GM19238 (cell line): ENCODE results near the gene VAT1.

Experiments
- DNase-seq: peaks from one replicate; pipeline ENCODE4 v3.0.0; 2011; ENCODE audit warnings: low spot score; ENCODE audit not compliant: insufficient read length

The VAT1 gene

DNA sequence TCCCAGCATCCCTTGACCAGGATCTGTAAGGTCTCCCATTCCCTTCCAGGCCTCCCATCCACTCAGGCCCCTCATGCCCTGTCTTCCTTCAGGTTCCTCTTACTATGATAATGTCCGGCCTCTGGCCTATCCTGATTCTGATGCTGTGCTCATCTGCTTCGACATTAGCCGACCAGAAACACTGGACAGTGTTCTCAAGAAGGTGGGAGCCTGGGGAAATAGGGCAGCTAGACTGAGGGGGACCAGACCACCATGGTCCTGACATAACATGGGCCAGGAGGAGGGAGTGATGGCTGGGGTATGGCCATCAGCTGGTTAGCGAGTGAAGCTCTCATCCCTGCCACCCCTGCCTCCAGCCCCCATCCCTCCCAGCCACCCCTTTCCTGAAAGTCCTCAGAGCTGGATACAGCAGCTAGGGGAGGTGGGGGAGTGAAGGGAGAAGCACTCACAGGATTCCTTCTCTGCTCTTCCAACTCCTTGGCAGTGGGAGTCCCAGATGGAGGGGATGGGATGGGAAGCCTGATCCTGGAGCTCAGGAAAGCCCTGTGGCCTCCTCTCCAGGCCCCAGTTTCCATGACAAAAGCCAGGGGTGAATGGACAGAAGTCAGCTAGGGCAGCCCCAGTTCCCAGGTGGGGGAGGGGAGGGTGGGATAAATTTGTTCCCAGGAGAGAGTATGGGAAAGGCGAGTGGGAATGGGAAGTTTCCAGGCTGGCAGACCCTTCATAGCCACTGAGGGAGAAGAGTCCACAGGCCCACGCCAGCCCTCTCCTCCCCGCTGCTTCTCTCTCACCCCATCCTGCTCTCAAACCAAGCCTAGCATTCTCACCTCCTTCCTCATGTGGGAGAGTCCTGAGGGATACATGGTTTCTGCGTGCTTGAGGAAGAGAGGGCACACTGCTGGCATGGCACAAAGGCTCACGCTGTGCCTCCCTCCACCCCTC is 5.2 kb upstream of the VAT1 start:
- no peak for DNase-seq

DNA sequence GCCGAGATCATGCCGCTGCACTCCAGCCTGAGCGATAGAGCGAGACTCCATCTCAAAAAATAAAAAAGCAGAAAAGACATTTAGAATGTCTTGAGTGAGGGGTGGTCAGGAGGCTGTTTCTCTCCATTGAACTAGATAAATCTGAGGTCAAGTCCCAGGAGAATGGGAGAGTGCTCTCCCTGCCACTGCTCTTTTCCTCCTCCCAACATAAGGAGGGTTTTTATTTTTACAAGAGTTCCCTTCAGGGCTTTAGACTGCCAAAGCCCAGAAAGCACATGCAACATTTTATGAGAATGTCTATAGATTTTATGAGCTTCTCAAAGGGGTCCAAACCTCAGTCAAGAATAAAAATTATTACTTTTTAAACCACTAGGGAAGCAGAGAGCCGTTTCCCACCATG is 4.4 kb upstream of the VAT1 start:
- no peak for DNase-seq

DNA sequence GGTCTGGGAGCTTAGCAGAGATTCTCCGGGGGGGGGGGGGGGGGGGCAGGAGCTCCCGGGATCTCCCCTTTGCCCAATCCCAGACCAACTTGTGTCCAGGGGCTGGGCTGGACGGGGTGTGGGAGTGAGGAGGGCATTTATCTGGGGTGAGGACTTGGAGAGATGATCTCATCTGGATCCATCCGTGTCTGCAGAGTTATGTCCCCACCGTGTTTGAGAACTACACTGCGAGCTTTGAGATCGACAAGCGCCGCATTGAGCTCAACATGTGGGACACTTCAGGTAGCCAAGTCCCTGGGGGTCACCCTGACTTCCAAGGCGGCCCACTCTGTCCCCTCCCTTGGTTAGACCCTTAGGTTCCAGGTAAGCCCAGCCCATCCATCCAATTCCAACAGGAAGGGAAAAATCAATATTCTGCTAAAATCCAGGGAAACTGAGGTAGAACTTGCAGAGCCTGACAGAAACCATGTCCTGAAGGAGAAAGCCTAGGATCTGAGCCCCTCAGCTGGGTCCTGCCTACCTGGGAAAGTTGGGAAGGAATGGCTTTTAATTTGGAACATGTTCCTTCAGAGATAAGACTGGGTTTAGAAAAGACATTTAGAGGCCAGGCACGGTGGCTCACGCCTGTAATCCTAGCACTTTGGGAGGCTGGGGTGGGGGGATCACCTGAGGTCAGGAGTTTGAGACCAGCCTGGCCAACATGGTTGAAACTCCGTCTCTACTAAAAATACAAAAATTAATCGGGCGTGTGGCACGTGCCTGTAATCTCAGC is 3.8 kb upstream of the VAT1 start:
- no peak for DNase-seq

DNA sequence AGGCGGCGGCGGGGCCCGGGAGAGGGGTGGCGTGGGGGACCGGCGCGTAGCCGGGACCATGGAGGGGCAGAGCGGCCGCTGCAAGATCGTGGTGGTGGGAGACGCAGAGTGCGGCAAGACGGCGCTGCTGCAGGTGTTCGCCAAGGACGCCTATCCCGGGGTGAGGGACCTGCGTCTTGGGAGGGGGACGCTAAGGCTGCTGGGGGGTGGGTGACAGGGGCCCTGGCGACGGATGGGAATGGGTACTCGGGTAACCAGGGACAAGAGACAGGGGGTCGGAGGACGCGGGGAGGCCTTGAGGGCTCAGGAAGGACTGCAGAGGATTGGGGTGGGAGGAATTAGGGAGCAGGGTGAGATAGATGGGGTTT is 3.1 kb upstream of the VAT1 start:
- no peak for DNase-seq

DNA sequence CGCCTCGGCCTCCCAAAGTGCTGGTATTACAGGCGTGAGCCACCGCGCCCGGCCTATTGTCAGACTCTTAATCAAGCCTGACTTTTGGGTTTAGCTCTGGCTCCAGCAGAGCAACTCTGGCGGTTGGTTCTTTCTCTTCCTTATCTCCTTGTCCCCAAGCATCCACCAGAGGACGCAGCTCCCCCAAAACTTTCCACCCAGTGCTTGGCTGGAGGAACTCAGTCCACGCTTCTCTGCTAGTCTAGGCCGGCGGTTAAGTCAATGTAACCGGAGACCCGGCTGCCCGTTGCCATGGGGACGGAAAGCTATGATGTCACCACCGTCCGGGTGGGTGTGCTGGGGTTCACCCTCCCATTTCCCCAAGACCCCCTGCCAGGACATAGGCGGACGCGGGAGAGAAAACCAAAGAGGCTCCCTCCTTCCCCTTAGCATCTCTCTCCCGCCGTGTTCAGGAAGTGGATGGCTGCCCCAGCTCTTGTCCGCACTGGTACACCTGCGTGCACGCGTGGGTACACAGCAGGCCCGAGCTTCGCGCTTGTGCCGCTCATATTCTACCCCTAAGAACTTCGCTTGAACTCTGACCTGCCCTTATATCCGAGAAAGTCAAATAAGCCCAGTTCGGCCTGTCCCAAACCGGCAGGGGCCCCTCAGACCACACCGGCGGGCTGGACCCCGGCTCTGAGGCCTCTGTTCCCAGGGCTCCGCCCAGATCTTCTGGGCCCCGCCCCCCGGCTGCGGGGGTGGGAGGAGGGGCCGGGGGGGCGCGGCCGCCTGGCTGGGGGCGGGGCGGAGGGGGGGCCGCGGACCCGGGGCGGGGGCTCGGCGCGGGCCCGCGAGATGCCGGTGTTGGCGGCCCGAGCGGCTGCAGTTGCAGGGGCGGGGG is 2.5 kb upstream of the VAT1 start, which contains the start of gene RND2:
Gene RND2 (plus strand): TSS at position 825 of the 883 bp plus-strand sequence. CDS start 117 bp downstream, outside the sequence.
- DNase-seq: peak; percentile 92

DNA sequence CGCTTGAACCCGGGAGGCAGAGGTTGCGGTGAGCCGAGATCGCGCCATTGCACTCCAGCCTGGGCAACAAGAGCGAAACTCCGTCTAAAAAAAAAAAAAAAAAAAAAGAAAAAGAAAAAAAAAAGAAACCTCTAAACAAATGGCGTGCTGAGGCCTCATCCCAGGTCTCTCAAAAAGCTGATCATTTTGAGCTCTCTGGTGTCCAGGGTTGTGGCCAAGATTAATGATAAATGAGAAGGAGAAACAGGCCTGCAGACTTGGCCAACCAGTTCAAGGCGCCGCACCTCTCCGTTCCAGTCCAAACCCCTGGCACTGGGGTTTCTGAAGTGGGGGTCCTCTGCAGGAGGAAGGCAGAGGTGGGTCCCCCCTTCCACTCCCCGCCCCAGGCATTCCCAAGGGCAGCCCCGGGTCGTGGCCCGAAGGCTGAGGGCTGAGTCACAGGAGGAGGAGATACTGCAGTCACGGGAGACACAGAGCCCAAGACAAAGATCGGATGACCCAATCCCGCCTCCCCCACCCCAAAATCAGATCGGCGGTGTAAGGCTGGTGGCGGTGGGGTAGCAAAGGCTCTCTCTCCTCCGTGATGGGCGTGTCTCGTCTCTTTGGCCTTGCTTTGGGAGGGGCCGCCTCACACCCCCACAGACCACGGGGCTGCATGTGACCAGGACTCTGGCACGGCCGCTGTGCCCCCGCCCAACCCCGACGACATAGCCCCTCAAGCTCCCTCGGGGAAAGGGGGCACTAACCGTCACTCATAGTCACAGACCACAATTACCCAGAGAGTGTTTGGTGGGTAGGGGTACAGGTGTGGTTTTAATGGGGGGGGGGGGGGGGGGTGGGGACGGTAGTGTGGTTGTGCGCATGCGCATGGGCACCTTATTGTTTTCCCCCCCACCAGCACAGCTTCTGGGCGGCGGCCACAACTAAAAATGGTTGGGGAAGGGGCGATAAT is 1.1 kb downstream of the VAT1 start:
- no peak for DNase-seq

DNA sequence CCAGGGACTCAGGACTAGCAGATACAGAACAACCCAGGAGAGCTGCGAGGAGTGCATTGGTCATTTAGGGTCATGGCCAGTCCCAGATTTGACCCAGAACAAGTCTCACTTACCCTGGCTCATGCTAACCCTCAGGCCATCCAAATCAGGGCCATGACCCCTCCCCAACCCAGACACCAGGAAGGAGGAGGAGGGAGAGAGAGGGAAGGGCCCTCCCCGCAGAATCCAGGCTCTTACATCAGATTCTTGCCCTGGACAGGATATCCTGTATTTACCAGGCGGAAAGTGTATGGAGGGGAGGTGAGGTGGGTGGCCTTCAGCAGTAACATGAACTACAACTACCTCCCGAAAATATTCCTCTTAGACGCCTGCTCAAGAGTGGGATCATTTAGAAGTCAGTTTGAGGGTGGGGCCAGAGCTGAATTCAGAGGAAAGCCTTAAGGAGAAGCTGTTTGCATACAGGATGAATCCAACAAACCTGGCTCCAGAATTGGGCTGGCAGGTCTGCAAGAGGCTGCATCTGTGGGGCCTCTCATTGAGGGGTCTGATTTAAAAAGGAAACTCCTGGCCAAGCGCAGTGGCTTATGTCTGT is 2.1 kb downstream of the VAT1 start:
- no peak for DNase-seq

DNA sequence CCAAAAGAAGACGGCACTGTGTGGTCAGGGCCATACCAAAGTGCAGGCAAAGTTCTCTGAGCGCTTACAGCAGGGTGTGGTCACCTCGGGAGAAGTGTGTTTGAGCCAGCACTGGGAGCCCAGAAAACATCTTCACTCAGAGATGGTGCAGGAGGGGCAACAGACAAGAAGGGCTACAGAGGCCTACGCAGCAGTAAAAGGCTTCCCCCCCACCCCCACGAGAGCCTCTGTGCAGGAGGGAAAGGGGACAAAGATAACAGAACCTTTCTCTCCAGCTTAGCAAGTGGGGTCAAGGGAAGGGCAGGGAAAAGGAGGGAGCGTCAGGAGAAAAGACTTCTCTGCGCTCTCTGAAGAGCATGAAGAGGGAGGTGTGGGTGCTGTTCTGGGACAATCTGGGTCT is 2.8 kb downstream of the VAT1 start:
- no peak for DNase-seq

DNA sequence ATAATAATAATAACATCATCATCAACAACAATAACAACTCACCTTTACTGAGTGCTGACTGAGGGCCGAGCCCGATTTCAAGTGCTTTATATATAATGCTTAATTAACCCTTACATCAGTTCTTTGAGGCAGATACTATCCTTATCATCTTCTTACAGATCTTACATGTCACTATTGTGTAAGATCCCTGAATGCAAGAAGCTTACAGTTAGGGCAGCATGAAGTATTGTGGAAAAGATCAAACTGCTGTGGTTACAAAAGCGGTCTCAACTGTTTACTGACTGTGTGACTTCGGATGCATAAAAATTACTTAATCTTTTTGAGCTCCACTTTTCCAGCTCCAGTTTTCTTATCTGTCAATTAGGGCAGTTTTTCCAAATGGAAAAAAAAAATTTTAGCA is 3.3 kb downstream of the VAT1 start:
- no peak for DNase-seq

DNA sequence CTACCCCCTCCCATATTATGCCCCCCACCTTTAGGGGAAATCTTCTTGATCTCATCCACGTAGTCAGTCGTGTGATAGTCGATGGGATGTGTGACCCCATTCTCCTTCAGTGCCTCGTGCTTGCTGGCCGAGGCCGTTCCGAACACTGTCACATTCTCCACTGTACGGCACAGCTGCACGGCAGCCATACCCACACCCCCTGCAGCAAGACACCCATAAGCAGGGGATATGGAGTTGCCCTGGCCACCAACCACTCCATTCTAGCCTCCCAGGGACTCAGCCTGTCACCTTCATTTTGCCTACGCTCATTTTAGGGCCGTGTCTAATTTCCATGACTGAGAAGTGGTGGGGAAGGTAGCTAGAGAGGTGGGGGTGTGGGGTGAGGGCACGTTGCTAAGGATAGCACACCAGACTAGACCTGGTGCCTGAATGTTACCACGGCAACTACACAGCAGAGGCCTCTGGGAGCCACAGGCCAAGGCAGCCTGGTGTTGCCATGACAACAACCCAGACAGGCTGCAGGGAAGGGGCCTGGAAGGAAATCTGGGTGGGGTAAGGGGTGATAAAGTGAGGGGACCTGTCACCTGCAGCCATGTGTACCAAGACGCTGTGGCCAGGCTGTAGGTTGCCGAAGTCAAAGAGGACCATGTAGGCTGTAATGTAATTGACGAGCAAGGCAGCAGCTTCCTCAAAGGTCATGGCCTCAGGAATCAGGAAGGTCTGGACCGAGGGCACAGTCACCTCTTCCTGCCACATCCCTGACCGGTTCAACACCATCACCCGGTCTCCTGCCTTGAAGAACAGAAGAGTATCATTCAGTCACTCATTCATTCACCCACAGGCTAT is 4.0 kb downstream of the VAT1 start:
- DNase-seq: no peak

DNA sequence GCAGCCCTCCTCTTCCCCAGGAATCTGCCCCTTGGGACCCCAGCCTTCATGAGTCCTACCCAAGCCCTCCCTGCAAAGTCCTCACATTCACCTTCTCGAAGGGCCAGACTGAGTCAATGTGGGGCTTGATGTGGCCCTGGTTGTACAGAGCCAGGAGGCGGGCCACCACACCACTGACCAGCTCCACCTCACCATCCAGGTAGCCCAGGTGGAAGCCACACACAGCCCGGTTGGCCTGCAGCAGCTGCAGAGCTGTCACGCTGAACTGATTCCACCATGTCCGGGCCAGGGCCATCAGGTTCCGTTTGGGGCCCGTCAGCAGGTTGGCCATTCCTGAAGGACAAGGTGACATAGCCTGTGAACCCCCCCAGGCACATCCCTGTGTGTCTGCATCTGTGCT is 6.0 kb downstream of the VAT1 start:
- no peak for DNase-seq

DNA sequence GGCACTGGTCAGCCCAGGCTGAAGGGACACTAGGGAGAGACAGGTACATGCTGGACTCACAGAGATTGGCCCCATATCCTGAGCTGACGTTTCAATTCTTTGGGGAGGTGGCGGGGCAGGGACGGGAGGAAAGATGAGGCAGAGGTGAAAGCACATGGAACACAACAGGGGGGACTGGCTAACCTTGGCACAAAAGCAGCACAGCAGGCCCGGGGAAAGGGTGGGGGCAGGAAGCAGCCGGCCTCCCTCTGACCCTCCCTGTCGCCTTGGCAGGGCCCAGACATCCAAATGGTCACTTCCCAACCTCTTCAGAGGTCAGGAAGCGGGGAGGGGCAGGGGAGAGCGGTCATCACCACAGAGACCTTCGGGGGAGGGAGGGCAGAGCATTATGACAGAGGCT is 6.6 kb downstream of the VAT1 start:
- DNase-seq: no peak

DNA sequence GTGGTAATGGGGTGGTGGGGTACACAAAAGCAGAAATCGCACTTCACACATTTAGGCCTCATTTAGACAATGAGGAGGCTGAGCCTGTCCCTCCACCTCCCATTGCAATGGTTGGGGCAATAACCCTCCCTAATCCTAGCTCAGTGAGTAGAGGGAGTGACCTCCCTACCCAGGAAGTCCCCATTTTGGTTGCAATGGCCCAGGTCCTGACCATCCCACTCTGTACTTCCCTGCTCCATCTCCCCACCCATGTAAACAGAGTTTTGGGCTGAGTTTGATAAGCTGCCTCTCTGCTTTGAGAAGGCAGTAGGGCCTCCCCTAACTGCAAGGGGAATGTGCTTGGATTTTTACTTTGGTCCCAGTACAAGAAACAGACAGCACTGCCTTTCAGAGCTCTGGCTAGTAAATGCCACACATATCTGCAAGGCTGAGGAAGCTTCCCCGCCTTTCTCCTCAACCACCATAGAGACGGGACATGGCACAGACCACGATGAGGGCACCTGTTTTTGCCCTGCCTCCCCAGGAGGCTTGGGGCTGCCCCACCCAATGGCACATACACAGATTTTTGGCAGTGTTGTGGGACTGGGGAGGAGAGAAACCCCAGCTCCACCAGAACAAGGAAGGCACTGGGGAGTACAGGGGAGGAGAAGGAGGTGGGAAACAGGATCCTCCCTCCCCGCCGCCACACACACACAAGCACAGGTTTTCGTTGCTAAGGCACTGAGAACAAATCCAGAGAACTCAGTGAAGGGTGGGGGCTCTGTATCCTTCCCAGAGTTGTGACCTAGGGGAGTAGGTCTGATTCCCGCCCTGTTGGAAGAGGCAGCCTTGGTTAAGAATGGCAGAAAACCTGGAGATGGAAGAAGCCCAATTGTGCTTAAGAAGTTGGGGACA is 7.3 kb downstream of the VAT1 start:
- DNase-seq: no peak

DNA sequence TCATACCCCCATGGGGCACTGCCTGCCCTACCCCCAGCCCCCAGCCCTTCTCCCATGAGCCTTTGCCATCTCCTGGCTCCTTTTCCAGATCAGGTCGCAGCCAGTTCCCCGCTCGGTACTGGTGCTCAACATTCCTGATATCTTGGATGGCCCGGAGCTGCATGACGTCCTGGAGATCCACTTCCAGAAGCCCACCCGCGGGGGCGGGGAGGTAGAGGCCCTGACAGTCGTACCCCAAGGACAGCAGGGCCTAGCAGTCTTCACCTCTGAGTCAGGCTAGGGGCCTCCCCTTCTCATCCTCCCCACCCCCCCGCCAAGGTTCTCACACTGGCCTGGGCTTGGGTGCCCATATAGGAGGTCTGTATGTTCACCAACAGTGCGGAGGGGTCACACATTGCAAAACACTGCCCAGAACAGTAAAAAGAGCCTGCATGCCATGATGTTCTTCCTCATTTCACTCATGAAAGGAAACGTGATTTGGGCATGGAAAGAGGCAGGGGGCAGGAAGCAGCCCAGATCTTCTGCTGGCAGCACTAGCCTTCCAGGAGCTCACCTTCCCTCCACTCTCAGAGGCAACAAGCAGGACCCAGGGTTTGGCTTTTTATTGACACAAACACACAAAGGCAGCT is 8.1 kb downstream of the VAT1 start:
- no peak for DNase-seq

DNA sequence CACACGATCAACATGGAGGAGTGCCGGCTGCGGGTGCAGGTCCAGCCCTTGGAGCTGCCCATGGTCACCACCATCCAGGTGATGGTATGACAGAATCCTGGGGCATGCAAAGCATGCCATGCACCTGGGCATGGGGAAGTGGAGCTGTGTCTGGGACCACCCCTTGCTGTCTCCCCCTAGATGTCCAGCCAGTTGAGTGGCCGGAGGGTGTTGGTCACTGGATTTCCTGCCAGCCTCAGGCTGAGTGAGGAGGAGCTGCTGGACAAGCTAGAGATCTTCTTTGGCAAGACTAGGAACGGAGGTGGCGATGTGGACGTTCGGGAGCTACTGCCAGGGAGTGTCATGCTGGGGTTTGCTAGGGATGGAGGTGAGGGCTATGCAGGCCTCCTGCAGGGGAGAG is 8.9 kb downstream of the VAT1 start:
- DNase-seq: no peak

DNA sequence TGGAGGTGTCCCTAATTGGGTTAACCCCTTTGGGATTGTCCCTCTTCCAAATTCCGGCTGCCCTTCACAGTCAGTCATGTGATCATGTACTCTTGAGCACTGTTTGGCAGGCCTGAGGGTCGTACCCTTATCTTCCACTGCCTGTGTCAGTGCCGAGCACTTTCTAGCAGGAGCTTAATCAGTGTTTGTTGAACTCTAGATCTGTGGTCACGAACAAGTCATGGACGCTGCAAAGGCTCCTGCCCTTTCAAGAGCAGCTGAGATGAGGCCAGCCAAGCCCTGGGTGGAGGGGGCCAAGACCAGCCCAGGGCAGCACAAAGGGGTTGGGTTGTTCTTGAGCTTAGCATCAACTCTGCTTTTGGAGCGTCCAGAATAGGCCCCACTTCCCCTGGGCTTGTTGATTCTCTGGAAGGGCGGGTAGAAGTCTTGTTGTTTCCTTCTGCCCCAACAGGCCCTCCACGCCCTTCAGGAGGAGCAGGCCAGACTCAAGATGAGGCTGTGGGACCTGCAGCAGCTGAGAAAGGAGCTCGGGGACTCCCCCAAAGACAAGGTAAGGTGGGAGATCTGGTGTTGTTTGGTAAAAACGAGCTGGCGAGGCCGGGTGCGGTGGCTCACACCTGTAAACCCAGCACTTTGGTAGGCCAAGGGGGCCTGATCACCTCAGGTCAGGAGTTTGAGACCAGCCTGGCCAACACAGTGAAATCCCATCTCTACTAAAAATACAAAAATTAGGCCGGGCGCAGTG is 10.3 kb downstream of the VAT1 start:
- DNase-seq: no peak
